ENCODE data around the gene JMJD1C.

The JMJD1C gene

GRCh38 chr10:63434866-63435854, 30.6 kb downstream of the JMJD1C start:
- no peak for FAIRE-seq

- FAIRE-seq, result no peak
Measured at GRCh38 chr10:63431962-63432797, 33.6 kb downstream of the JMJD1C start.

GRCh38 chr10:63430999-63431356, 34.8 kb downstream of the JMJD1C start:
- no peak for FAIRE-seq

GRCh38 chr10:63430091-63430998, 35.4 kb downstream of the JMJD1C start:
- no peak for FAIRE-seq

GRCh38 chr10:63429281-63429680, 36.5 kb downstream of the JMJD1C start:
- FAIRE-seq, result peak; percentile 21

GRCh38 chr10:63427013-63427412, 38.8 kb downstream of the JMJD1C start:
- no peak for FAIRE-seq

- FAIRE-seq, result no peak
Measured at GRCh38 chr10:63425512-63425911, 40.3 kb downstream of the JMJD1C start.

- FAIRE-seq, result no peak
Measured at GRCh38 chr10:63424576-63424975, 41.2 kb downstream of the JMJD1C start.

GRCh38 chr10:63423494-63423893, 42.3 kb downstream of the JMJD1C start:
- FAIRE-seq, result no peak

GRCh38 chr10:63421591-63421990, 44.2 kb downstream of the JMJD1C start:
- no peak for FAIRE-seq

- no peak for FAIRE-seq
Measured at GRCh38 chr10:63416376-63416775, 49.4 kb downstream of the JMJD1C start.

- no peak for FAIRE-seq
Measured at GRCh38 chr10:63415640-63416244, 50.0 kb downstream of the JMJD1C start.

GRCh38 chr10:63414481-63415260, 51.1 kb downstream of the JMJD1C start:
- FAIRE-seq, result no peak

- no peak for FAIRE-seq
Measured at GRCh38 chr10:63413429-63413828, 52.3 kb downstream of the JMJD1C start.

- no peak for FAIRE-seq
Measured at GRCh38 chr10:63412304-63412703, 53.5 kb downstream of the JMJD1C start.

- no peak for FAIRE-seq
Measured at GRCh38 chr10:63410633-63411032, 55.1 kb downstream of the JMJD1C start.

- no peak for FAIRE-seq
Measured at GRCh38 chr10:63409465-63410027, 56.2 kb downstream of the JMJD1C start.

GRCh38 chr10:63407136-63407662, 58.6 kb downstream of the JMJD1C start:
- no peak for FAIRE-seq

- FAIRE-seq, result no peak
Measured at GRCh38 chr10:63396133-63396761, 69.5 kb downstream of the JMJD1C start.

GRCh38 chr10:63393050-63393449, 72.7 kb downstream of the JMJD1C start:
- no peak for FAIRE-seq

Measured in endometrium (tissue), 2 donors.